Lower leg skin (tissue), 3 donors: ENCODE measurements around the gene TMC7.

ENCODE experiments used
- CTCF ChIP-seq, 3 donors: fragments of 450-650 bp; IDR thresholded peaks; one replicate each; pipeline ENCODE4 v1.5.1; 2016; ENCODE audit warnings: antibody characterized with exemption in 3 of 3, mild to moderate bottlenecking in 3 of 3, moderate library complexity in 2 of 3
- POLR2A ChIP-seq, 2 donors: fragments of 450-650 bp; IDR thresholded peaks; one replicate each; pipeline ENCODE4 v1.6.1; 2016 to 2017; ENCODE audit warnings: antibody characterized with exemption in 2 of 2, mild to moderate bottlenecking in 1 of 2, moderate library complexity in 1 of 2

GRCh38 chr16:19020689-19021088 is 37.0 kb downstream of the TMC7 start:
- TF ChIP-seq CTCF (IDR thresholded peaks at IDR 0.05) (no peak), POLR2A (IDR thresholded peaks at IDR 0.05) (no peak)
